Pancreas (tissue), 10 donors: Measurements from ENCODE around the gene MYOM1. TPM values are rescaled to one million over a fixed set of nuclear protein-coding genes. Genes with fewer than 3 reads are reported as not detected.

ENCODE experiments used
- ATAC-seq, 4 donors: fragments of 200-7000 bp; cut with Tn5 transposase; one replicate each; pipeline versions ENCODE4 v1.8.0 to v1.9.1; 2020; ENCODE audit warnings: mild to moderate bottlenecking in 4 of 4, moderate library complexity in 4 of 4
- DNase-seq, 6 donors: peaks; one replicate each; pipeline ENCODE4 v3.0.0-alpha.2; 2020
- FAIRE-seq: peaks from 2 replicates; lab custom pipeline; 2012; peaks lifted over from hg19 to GRCh38; lab: Jason Lieb, UNC
- H3K27ac ChIP-seq, 4 donors: fragments of 200-600 bp; sonication (generic); 1 replicate in 3 of 4; 2 replicates in 1 of 4; pipeline versions ENCODE4 v1.5.0 to v1.8.0; 2020
- H3K27me3 ChIP-seq, 4 donors: fragments of 200-600 bp; one replicate each; pipeline ENCODE4 v1.8.0; 2021
- H3K36me3 ChIP-seq, 3 donors: fragments of 200-600 bp; sonication (generic) in 1 of 3; one replicate each; pipeline versions ENCODE4 v1.5.0 to v1.8.0; 2020 to 2021
- H3K4me1 ChIP-seq, 3 donors: fragments of 200-600 bp; one replicate each; pipeline ENCODE4 v1.8.0; 2021
- H3K4me3 ChIP-seq, 4 donors: fragments of 200-600 bp; sonication (generic) in 2 of 4; one replicate each; pipeline versions ENCODE4 v1.5.0 to v1.8.0; 2020 to 2021
- H3K9me3 ChIP-seq, 4 donors: fragments of 200-600 bp; one replicate each; pipeline ENCODE4 v1.8.0; 2021
- CTCF ChIP-seq, 4 donors: fragments of 200-600 bp; sonication (generic) in 3 of 4; IDR thresholded peaks; one replicate each; pipeline versions ENCODE4 v1.5.0 to v1.8.0; 2021; ENCODE audit warnings: antibody characterized with exemption in 4 of 4
- WGBS, 2 donors: extraction: QIAGEN DNeasy Blood & Tissue Kit; methylation state at CpG; one replicate each; pipeline ENCODE4 v1.1.7; 2013; 5-methylcytosine and 5-hydroxymethylcytosine counted together
- intact Hi-C, 3 donors: fragments of 100-400 bp; cut with DNase I; formaldehyde crosslinking; loops; one replicate each; pipeline versions ENCODE4 v1.11.1 to v1.14.2; 2022
- polyA plus RNA-seq, 2 donors: library from polyadenylated mRNA; stranded (reverse); fragments of 200-250 nt; gene quantifications; one replicate each; pipeline ENCODE4 v1.2.3, GENCODE V29; 2013
- total RNA-seq, 6 donors: library from RNA; stranded (reverse); fragmentation: NEBNext Ultra II Directional in 4 of 6; extraction: Animal tissue kit (Norgen Biotek cat#: 25700) in 4 of 6; gene quantifications; one replicate each; pipeline versions ENCODE4 v1.2.1 to v1.2.4, GENCODE V29; 2021 to 2023
- donor health status: healthy with polysubstance abuse.
- donor health status: DM: no; HTN: no; CAD: no; lungs with moderate emphysema.
- donor health status: DM: no; HTN: no; CAD: no.
- donor health status: control.
- donor health status: control.
- donor health status: Bipolar disorder and iron deficiency.
- donor health status: DM: yes; HTN: yes; CAD: no.
- donor health status: DM: no; HTN: no; CAD: no.
- donor health status: DM: no; HTN: no; CAD: no.
- donor health status: DM: yes; HTN: yes; CAD: no.

The MYOM1 gene
- total and polyA plus RNA-seq, 8 donors: 4.7 to 18.2 (median 14.2) TPM

GRCh38 chr18:3218819-3219218 lies 949 bp downstream of the MYOM1 start:
- ATAC-seq (peak in 2 of 4 donors; percentile 44 to 53), FAIRE-seq (no peak), DNase-seq (no peak)
- intact Hi-C loops: no loop called here
- TF ChIP-seq CTCF (IDR thresholded peaks at IDR 0.05): no peak
- H3K36me3 ChIP-seq: no peaks in the 10 kb centered on the region
- peak overlapping the region in 3 of 4 donors; percentile 46 to 96 (median 88) for H3K27ac ChIP-seq
- H3K9me3 ChIP-seq: no peaks in the 10 kb centered on the region
- 24 to 34% methylated on average over 2 of the region's 2 CpGs for WGBS, 2 donors
- peaks cover 14 to 32% (median 30%) of the 10 kb centered on the region in 3 donors for H3K4me1 ChIP-seq
- no peaks in the 10 kb centered on the region for H3K27me3 ChIP-seq
- peak overlapping the region in 3 of 4 donors; percentile 7 to 44 (median 33) for H3K4me3 ChIP-seq

GRCh38 chr18:3217948-3218647 lies 1.7 kb downstream of the MYOM1 start:
- DNase-seq (peak in 3 of 6 donors; percentile 40 to 76 (median 68)), ATAC-seq (peak; percentile 78 to 87 (median 78)), FAIRE-seq (peak; percentile 96)
- intact Hi-C loops: no loop called here
- Histone ChIP-seq H3K9me3 (no peaks in the 10 kb centered on the region), H3K27ac (peak overlapping the region; percentile 40 to 96 (median 67)), H3K27me3 (no peaks in the 10 kb centered on the region), H3K4me3 (peak overlapping the region in 3 of 4 donors; percentile 7 to 44 (median 33)), H3K4me1 (peaks cover 16 to 37% (median 35%) of the 10 kb centered on the region in 3 donors), H3K36me3 (no peaks in the 10 kb centered on the region)
- 13 to 17% methylated on average over 3 of the region's 3 CpGs for WGBS, 2 donors
- TF ChIP-seq CTCF (IDR thresholded peaks at IDR 0.05): no peak

GRCh38 chr18:3216987-3217386 lies 2.8 kb downstream of the MYOM1 start:
- peaks cover 26 to 48% (median 44%) of the 10 kb centered on the region in 3 donors for H3K4me1 ChIP-seq
- FAIRE-seq (no peak), DNase-seq (no peak), ATAC-seq (no peak)
- H3K4me3 ChIP-seq: peak overlapping the region in 1 of 4 donors; percentile 44
- intact Hi-C loops: no loop called here
- 63 to 65% methylated on average over 5 of the region's 5 CpGs for WGBS, 2 donors
- H3K9me3 ChIP-seq: no peaks in the 10 kb centered on the region
- H3K27me3 ChIP-seq: no peaks in the 10 kb centered on the region
- no peaks in the 10 kb centered on the region for H3K36me3 ChIP-seq
- peak overlapping the region in 2 of 4 donors; percentile 88 to 96 for H3K27ac ChIP-seq
- TF ChIP-seq CTCF (IDR thresholded peaks at IDR 0.05): no peak

- intact Hi-C loops: no loop called here
- Histone ChIP-seq H3K9me3 (no peaks in the 10 kb centered on the region), H3K4me1 (peaks cover 34 to 53% (median 50%) of the 10 kb centered on the region in 3 donors), H3K27ac (no peak overlapping the region), H3K27me3 (no peaks in the 10 kb centered on the region), H3K4me3 (no peak overlapping the region), H3K36me3 (no peaks in the 10 kb centered on the region)
- FAIRE-seq (no peak), DNase-seq (peak in 2 of 6 donors; percentile 26 to 41), ATAC-seq (no peak)
- no peak for TF ChIP-seq CTCF (IDR thresholded peaks at IDR 0.05)
- 88 to 89% methylated on average over 36 of the region's 36 CpGs for WGBS, 2 donors
These were observed 4.7 kb downstream of the MYOM1 start for GRCh38 chr18:3214855-3215637.
